ENCODE measurements around the gene IRAK3.
A peak's percentile ranks its signal among the peaks of the same experiment; 100 is the strongest.
"Not testable (repeated sequence)": the region's sequence is repeated elsewhere in the genome, so short reads cannot be mapped to it uniquely, and the experiment has no call there.

IRAK3 gene

DNA sequence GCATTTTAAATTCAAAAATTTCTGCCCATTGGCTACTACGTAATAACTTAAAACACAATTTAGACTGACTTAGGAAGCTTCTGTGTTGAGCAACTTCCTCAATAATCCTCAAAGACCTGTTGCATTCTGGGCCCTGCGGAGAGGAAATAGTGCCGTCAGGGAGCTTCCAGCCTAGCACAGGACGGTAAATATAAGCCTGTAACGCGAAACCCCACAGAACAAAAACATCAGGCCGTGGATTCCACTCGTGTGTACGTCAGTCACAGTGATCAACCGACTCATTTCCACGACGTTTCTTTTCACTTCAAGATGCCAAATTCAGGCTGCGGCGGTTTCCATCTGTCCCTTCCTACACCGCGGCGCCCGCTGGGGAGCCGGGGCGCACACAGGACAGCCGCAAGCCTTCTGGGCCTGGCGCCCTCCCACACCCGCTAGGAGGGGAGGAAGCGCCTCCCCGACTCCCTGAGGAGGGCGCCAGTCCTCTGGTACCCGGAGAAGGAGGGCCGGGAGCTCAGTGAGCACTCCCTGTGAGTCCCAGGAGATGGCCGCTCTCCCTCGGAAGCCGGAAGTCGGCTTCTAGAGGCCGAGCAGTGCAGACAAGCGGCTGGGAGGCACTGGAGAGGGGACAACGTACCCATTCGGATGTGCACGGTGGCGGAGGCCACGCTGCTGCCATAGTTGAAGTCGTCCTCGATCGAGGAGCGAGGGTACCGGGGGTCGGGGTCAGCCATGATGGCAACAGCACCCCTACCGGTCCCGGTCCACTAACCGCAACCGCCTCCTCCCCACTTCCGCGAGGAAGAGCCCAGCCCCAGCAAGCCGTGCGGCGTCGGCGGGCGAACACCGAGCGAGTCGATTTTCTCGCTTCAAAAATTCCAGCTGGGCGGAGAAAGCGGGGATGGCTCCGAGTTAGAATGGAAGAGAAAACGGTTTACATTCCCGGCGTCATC is 19.5 kb upstream of the IRAK3 start, which contains the start of gene TMBIM4:
Gene TMBIM4 (minus strand): TSS at position 776 of the 950 bp plus-strand sequence. CDS start 45 bp downstream, at position 731.
- Histone ChIP-seq H3K4me1 (ENCODE audit: control insufficient read depth, insufficient read depth, low read length, poor library complexity, severe bottlenecking) (peaks cover 4% of the 10 kb centered on the region), H3K27ac (ENCODE audit: insufficient read depth, low read length, poor library complexity, severe bottlenecking) (peak within 1 kb of the TSS; percentile 95)

DNA sequence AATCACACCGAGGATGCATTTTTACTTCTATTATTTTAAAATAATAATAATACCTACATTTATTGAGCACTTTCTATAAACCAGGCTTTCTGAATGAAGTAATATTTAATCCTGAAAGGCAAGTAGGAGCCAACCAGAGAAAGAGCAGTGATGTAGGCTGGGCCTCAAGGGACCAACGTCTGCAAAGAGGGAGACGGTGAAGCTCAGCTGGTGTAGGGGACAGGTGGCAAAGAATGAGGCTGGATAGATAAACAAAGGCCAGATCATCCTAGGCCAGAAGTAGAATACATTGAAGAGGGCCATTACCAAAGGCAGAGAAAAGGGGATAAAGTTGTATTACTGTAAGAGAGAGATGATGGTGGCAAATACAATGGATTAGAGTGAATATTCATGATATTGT is 18.4 kb upstream of the IRAK3 start:
- peak overlapping the region; percentile 95 for H3K27ac ChIP-seq (ENCODE audit: insufficient read depth, low read length, poor library complexity, severe bottlenecking)

More for the DNA sequence above, 19.5 kb upstream of the IRAK3 start, which contains the start of gene TMBIM4:
- peak; percentile 78 to 83 (median 82) for DNase-seq
- H3K36me3 ChIP-seq (ENCODE audit: control insufficient read depth, insufficient read depth, low read length) = peaks cover 6% of the 10 kb centered on the region
- H3K4me3 ChIP-seq (ENCODE audit: insufficient read depth, low read depth, low read length, poor library complexity, severe bottlenecking) = peak within 1 kb of the TSS; percentile 77
- H3K27me3 ChIP-seq (replicated peaks; ENCODE audit: control insufficient read depth, insufficient read depth, low read length, poor library complexity, severe bottlenecking) = no peaks in the 10 kb centered on the region
- no peaks in the 10 kb centered on the region for H3K9me3 ChIP-seq (ENCODE audit: control insufficient read depth, low read length)

DNA sequence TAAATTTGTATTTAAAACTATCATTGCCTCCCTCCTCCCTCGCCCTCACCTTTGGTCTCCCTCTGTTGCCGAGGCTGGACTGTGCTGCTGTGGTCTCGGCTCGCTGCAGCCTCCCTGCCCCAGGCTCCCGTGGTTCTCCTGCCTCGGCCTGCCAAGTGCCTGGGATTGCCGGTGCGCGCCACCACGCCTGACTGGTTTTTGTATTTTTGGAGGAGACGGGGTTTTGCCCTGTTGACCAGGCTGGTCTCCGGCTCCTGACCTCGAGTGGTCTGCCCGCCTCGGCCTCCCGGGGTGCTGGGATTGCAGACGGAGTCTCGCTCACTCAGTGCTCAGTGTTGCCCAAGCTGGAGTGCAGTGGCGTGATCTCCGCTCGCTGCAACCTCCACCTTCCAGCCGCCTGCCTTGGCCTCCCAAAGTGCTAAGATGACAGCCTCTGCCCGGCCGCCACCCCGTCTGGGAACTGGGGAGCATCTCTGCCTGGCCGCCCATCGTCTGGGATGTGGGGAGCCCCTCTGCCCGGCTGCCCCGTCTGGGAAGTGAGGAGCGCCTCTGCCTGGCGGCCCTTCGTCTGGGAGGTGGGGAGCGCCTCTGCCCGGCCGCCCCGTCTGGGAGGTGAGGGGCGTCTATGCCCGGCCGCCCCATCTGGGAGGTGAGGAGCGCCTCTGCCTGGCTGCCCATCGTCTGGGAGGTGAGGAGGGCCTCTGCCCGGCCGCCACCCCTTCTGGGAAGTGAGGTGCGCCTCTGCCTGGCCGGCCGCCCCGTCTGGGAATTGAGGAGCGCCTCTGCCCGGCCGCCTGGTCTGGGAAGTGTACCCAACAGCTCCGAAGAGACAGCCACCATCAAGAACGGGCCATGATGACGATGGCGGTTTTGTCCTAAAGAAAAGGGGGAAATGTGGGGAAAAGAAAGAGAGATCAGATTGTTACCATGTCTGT is 14.4 kb upstream of the IRAK3 start:
- not testable (repeated sequence) for H3K27me3 ChIP-seq (replicated peaks; ENCODE audit: control insufficient read depth, insufficient read depth, low read length, poor library complexity, severe bottlenecking); H3K9me3 ChIP-seq (ENCODE audit: control insufficient read depth, low read length); DNase-seq; H3K4me3 ChIP-seq (ENCODE audit: insufficient read depth, low read depth, low read length, poor library complexity, severe bottlenecking); H3K36me3 ChIP-seq (ENCODE audit: control insufficient read depth, insufficient read depth, low read length); H3K27ac ChIP-seq (ENCODE audit: insufficient read depth, low read length, poor library complexity, severe bottlenecking); H3K4me1 ChIP-seq (ENCODE audit: control insufficient read depth, insufficient read depth, low read length, poor library complexity, severe bottlenecking)

More for the DNA sequence above, 18.4 kb upstream of the IRAK3 start:
- H3K4me3 ChIP-seq (ENCODE audit: insufficient read depth, low read depth, low read length, poor library complexity, severe bottlenecking) = peak overlapping the region; percentile 77
- no peak for DNase-seq
- H3K27me3 ChIP-seq (replicated peaks; ENCODE audit: control insufficient read depth, insufficient read depth, low read length, poor library complexity, severe bottlenecking) = no peaks in the 10 kb centered on the region
- no peaks in the 10 kb centered on the region for H3K9me3 ChIP-seq (ENCODE audit: control insufficient read depth, low read length)
- peaks cover 4% of the 10 kb centered on the region for H3K4me1 ChIP-seq (ENCODE audit: control insufficient read depth, insufficient read depth, low read length, poor library complexity, severe bottlenecking)
- H3K36me3 ChIP-seq (ENCODE audit: control insufficient read depth, insufficient read depth, low read length) = peaks cover 2% of the 10 kb centered on the region

DNA sequence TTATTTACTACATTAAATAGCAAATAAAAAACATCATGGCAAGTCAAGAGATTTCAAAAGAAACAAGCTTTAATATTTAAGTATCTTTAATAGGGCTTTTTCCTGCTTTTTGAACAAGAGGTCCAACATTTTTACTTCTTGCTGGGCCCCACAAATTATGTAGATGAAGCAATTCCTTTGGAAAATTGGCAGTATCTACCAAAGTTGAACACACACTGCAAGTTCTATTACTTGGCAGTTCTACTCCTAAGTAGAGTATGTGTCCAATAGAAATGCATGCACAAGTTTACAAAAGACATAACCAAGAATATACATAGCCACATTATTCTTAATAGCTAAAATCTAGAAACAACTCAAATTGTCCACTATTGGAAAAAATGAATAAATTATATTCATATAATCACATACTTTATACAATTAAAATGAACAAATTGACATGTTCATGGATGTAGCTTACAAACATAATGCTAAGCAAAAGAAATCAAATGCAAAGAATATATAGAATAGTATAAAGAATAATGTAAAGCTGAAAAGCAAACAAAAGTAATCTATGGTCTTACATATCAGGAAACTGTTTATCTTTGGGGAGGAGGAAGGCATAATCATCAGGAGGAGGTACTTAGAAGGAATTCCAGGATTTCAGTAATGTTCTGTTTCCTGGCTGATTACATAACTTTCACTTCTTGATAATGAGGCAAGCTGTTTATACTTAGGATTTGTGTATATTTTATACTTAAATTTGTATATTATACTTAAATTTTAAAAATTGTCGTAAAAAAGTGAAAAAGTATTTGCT is 12.7 kb upstream of the IRAK3 start:
- Histone ChIP-seq H3K27ac (ENCODE audit: insufficient read depth, low read length, poor library complexity, severe bottlenecking) (no peak overlapping the region), H3K36me3 (ENCODE audit: control insufficient read depth, insufficient read depth, low read length) (no peaks in the 10 kb centered on the region), H3K27me3 (replicated peaks; ENCODE audit: control insufficient read depth, insufficient read depth, low read length, poor library complexity, severe bottlenecking) (peaks cover 3% of the 10 kb centered on the region), H3K9me3 (ENCODE audit: control insufficient read depth, low read length) (no peaks in the 10 kb centered on the region), H3K4me3 (ENCODE audit: insufficient read depth, low read depth, low read length, poor library complexity, severe bottlenecking) (no peak overlapping the region), H3K4me1 (ENCODE audit: control insufficient read depth, insufficient read depth, low read length, poor library complexity, severe bottlenecking) (no peaks in the 10 kb centered on the region)
- DNase-seq = no peak

DNA sequence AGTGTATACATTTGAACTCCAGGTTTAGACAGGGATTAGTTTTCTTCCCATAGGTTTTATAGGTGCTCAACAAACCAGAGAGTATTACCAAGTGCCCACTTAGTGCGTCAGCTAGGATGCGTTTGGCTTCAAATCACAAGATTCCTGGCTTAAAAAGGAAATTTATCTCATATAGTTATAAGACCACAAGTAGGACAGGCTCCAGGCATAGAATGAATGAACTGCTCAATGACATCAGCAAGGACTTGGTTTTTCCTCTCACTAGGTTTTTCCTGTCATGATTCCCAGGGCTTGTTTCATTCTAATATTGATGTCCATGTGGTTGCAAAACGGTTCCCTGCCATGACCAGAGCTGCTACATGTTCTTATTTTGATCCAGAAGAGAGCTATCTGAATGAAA is 6.1 kb upstream of the IRAK3 start:
- Histone ChIP-seq H3K9me3 (ENCODE audit: control insufficient read depth, low read length) (no peaks in the 10 kb centered on the region), H3K36me3 (ENCODE audit: control insufficient read depth, insufficient read depth, low read length) (no peaks in the 10 kb centered on the region), H3K27me3 (replicated peaks; ENCODE audit: control insufficient read depth, insufficient read depth, low read length, poor library complexity, severe bottlenecking) (no peaks in the 10 kb centered on the region), H3K4me3 (ENCODE audit: insufficient read depth, low read depth, low read length, poor library complexity, severe bottlenecking) (no peak overlapping the region), H3K27ac (ENCODE audit: insufficient read depth, low read length, poor library complexity, severe bottlenecking) (no peak overlapping the region), H3K4me1 (ENCODE audit: control insufficient read depth, insufficient read depth, low read length, poor library complexity, severe bottlenecking) (no peaks in the 10 kb centered on the region)
- no peak for DNase-seq

DNA sequence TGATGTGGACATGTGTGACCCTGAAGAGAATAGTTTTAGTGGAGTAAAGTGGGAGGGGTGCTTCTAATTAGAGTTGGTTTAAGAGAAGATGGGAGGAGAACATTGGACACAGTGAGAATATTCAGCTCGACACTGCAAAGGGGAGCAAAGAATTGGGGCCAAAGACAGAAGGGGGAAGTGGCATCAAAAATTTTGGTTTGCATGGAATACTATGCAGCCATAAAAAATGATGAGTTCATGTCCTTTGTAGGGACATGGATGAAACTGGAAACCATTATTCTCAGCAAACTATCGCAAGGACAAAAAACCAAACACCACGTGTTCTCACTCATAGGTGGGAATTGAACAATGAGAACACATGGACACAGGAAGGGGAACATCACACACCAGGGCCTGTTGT is 4.2 kb upstream of the IRAK3 start:
- H3K4me1 ChIP-seq (ENCODE audit: control insufficient read depth, insufficient read depth, low read length, poor library complexity, severe bottlenecking); H3K36me3 ChIP-seq (ENCODE audit: control insufficient read depth, insufficient read depth, low read length); H3K27me3 ChIP-seq (replicated peaks; ENCODE audit: control insufficient read depth, insufficient read depth, low read length, poor library complexity, severe bottlenecking); H3K27ac ChIP-seq (ENCODE audit: insufficient read depth, low read length, poor library complexity, severe bottlenecking); H3K4me3 ChIP-seq (ENCODE audit: insufficient read depth, low read depth, low read length, poor library complexity, severe bottlenecking); DNase-seq; H3K9me3 ChIP-seq (ENCODE audit: control insufficient read depth, low read length): not testable (repeated sequence)

DNA sequence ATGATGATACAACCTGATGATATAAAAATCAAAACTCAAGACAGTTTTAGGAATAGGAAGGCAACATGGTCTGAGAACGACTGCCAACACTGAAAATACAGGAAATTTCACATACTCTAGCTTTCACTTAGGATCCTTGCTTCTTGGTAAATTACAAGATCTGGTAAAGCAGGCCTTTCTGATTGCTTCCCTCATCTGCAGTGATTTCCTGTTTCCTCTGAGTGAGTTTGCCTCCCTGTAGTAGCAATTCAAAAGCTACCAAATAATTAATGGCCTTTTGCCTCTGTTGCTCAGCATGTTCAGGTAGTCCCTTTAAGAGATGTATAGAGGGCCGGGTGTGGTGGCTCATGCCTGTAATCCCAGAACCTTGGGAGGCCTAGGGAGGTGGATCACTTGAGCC is 2.0 kb upstream of the IRAK3 start:
- Histone ChIP-seq H3K4me1 (ENCODE audit: control insufficient read depth, insufficient read depth, low read length, poor library complexity, severe bottlenecking) (peaks cover 4% of the 10 kb centered on the region), H3K9me3 (ENCODE audit: control insufficient read depth, low read length) (no peaks in the 10 kb centered on the region), H3K36me3 (ENCODE audit: control insufficient read depth, insufficient read depth, low read length) (no peaks in the 10 kb centered on the region), H3K27me3 (replicated peaks; ENCODE audit: control insufficient read depth, insufficient read depth, low read length, poor library complexity, severe bottlenecking) (peaks cover 8% of the 10 kb centered on the region), H3K4me3 (ENCODE audit: insufficient read depth, low read depth, low read length, poor library complexity, severe bottlenecking) (no peak overlapping the region), H3K27ac (ENCODE audit: insufficient read depth, low read length, poor library complexity, severe bottlenecking) (no peak overlapping the region)
- no peak for DNase-seq

DNA sequence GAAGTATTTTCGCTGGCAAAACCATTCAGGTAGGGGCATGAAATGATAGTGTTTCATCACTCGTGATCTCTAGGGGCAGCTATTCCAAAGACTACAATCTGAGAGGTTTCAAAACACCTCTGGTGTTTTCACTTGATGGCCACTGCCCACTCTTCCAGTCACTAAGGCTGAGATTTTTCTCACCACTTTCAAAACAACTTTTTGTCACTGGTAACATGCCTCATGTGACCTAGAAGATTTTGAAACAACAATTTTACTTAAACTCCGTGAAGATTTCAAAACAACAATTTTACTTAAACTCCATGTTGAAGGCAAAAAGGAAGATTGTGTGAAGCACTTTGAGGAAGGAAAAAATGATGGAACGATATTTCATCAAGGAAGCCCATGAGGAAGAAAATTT is 1.2 kb upstream of the IRAK3 start:
- Histone ChIP-seq H3K36me3 (ENCODE audit: control insufficient read depth, insufficient read depth, low read length) (no peaks in the 10 kb centered on the region), H3K27ac (ENCODE audit: insufficient read depth, low read length, poor library complexity, severe bottlenecking) (no peak overlapping the region), H3K4me3 (ENCODE audit: insufficient read depth, low read depth, low read length, poor library complexity, severe bottlenecking) (no peak overlapping the region), H3K27me3 (replicated peaks; ENCODE audit: control insufficient read depth, insufficient read depth, low read length, poor library complexity, severe bottlenecking) (peaks cover 8% of the 10 kb centered on the region), H3K9me3 (ENCODE audit: control insufficient read depth, low read length) (no peaks in the 10 kb centered on the region), H3K4me1 (ENCODE audit: control insufficient read depth, insufficient read depth, low read length, poor library complexity, severe bottlenecking) (peaks cover 4% of the 10 kb centered on the region)
- no peak for DNase-seq

DNA sequence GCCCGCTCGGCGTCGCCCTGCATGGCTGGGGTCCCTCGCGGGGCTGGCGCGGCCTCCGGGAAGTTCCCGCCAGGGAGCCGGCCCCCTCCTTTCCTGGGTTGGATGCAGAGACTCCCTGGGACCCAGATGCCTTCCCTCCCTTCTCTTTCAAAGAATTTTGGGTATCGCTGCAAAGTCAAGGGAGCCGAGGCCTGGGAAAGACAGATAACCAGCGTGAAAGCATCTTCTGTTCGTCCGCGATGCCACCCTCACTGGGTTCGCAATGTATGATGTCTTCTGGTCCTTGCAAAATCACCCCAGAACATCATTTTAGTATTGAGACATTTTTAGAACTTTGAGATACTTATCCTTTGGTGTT is 451 bp downstream of the IRAK3 start:
- H3K9me3 ChIP-seq (ENCODE audit: control insufficient read depth, low read length) = no peaks in the 10 kb centered on the region
- H3K4me3 ChIP-seq (ENCODE audit: insufficient read depth, low read depth, low read length, poor library complexity, severe bottlenecking) = no peak overlapping the region
- peaks cover 4% of the 10 kb centered on the region for H3K4me1 ChIP-seq (ENCODE audit: control insufficient read depth, insufficient read depth, low read length, poor library complexity, severe bottlenecking)
- H3K27me3 ChIP-seq (replicated peaks; ENCODE audit: control insufficient read depth, insufficient read depth, low read length, poor library complexity, severe bottlenecking) = peaks cover 8% of the 10 kb centered on the region
- no peak for DNase-seq
- H3K27ac ChIP-seq (ENCODE audit: insufficient read depth, low read length, poor library complexity, severe bottlenecking) = no peak overlapping the region
- no peaks in the 10 kb centered on the region for H3K36me3 ChIP-seq (ENCODE audit: control insufficient read depth, insufficient read depth, low read length)
